Upper lobe of left lung (tissue), 6 donors: ENCODE measurements around the gene GLRA1. TPM values are rescaled to one million over a fixed set of nuclear protein-coding genes. Genes with fewer than 3 reads are reported as not detected.
"Not testable (repeated sequence)": the region's sequence is repeated elsewhere in the genome, so short reads cannot be mapped to it uniquely, and the experiment has no call there.

Experiments used
- ATAC-seq, 2 donors: fragments of 200-7000 bp; cut with Tn5 transposase; one replicate each; pipeline ENCODE4 v1.9.1; 2022; ENCODE audit warnings: mild to moderate bottlenecking in 2 of 2, moderate library complexity in 2 of 2; ENCODE audit not compliant: low FRiP score in 2 of 2
- DNase-seq, 2 donors: peaks; one replicate each; pipeline ENCODE4 v3.0.0-alpha.2; 2019 to 2020
- H3K27ac ChIP-seq, 4 donors: fragments of 200-600 bp; sonication (generic); one replicate each; pipeline ENCODE4 v1.5.1; 2016 to 2019
- H3K27me3 ChIP-seq, 4 donors: fragments of 200-600 bp; sonication (generic); one replicate each; pipeline ENCODE4 v1.5.1; 2017 to 2019
- H3K36me3 ChIP-seq, 4 donors: fragments of 200-600 bp; sonication (generic); one replicate each; pipeline ENCODE4 v1.5.1; 2016 to 2019
- H3K4me1 ChIP-seq, 4 donors: fragments of 200-600 bp; sonication (generic); one replicate each; pipeline ENCODE4 v1.5.1; 2018 to 2019
- H3K4me3 ChIP-seq, 4 donors: fragments of 200-600 bp; sonication (generic); one replicate each; pipeline ENCODE4 v1.5.1; 2017 to 2019; ENCODE audit warnings: mild to moderate bottlenecking in 2 of 4, moderate library complexity in 1 of 4
- H3K9me3 ChIP-seq, 4 donors: fragments of 200-600 bp; sonication (generic); one replicate each; pipeline ENCODE4 v1.5.1; 2018 to 2019
- EP300 ChIP-seq, 4 donors: sonication (generic); formaldehyde crosslinking; IDR thresholded peaks; one replicate each; pipeline ENCODE4 v1.5.1; 2017; ENCODE audit warnings: antibody characterized with exemption in 4 of 4, control low read depth in 2 of 4
- POLR2A ChIP-seq, 4 donors: fragments of 450-650 bp; IDR thresholded peaks; one replicate each; pipeline ENCODE4 v1.5.1; 2016 to 2017; ENCODE audit warnings: antibody characterized with exemption in 4 of 4, mild to moderate bottlenecking in 2 of 4
- POLR2AphosphoS5 ChIP-seq, 2 donors: sonication (generic); formaldehyde crosslinking; IDR thresholded peaks; one replicate each; pipeline ENCODE4 v1.5.1; 2017; ENCODE audit warnings: antibody characterized with exemption in 2 of 2
- WGBS, 2 donors: methylation state at CpG; one replicate each; pipeline ENCODE4 v1.1.5; 2017 to 2018; 5-methylcytosine and 5-hydroxymethylcytosine counted together
- total RNA-seq, 6 donors: library from RNA; depleted of rRNA in 4 of 6; stranded (reverse); fragments of >200 nt in 4 of 6; gene quantifications; one replicate each; pipeline versions ENCODE4 v1.1.0 to v1.2.1, GENCODE V29; 2016 to 2021
- TF ChIP-seq, protein P1 (sequence below), 6 experiments: fragments of 450-650 bp in 4 of 6; fragments of 200-600 bp in 2 of 6; sonication (generic) in 2 of 6; IDR thresholded peaks; one replicate each; pipeline ENCODE4 v1.5.1; 2016 to 2019; ENCODE audit warnings: antibody characterized with exemption in 6 of 6
- donor health status: DM: no; HTN: no; CAD: no; lungs with moderate emphysema.
- donor health status: DM: no; HTN: yes; CAD: no; lungs with severe emphysema.

GLRA1 gene
- total RNA-seq, 6 donors from 2014 or later = not detected

DNA sequence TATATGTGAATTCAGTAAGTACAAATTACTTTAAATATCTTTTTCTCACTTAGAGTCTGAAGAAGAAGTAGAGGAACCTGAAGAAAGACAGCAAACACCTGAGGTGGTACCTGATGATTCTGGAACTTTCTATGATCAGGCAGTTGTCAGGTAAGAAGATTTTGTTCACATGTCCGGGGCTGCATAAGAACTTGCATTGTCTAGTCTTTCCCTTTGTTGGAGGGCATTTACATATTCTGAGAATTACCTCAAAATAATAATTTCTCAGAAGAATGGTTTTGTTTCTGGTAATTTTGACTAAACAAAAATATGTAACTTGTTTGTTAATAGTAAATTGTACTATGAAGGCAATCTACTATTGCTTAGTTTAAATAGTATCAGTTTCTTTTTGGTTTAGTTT is 129.2 kb downstream of the GLRA1 start:
- H3K9me3 ChIP-seq = no peaks in the 10 kb centered on the region
- no peak overlapping the region for H3K4me3 ChIP-seq
- H3K4me1 ChIP-seq = no peaks in the 10 kb centered on the region
- no peak for ATAC-seq
- WGBS, 2 donors = 83 to 97% methylated on average over 1 of the region's 1 CpG
- DNase-seq = no peak
- no peak overlapping the region for H3K27ac ChIP-seq
- H3K27me3 ChIP-seq = no peaks in the 10 kb centered on the region
- TF ChIP-seq POLR2AphosphoS5 (IDR thresholded peaks at IDR 0.05) (no peak), EP300 (IDR thresholded peaks at IDR 0.05) (no peak), POLR2A (IDR thresholded peaks at IDR 0.05) (no peak)
- TF ChIP-seq, protein P1, sequence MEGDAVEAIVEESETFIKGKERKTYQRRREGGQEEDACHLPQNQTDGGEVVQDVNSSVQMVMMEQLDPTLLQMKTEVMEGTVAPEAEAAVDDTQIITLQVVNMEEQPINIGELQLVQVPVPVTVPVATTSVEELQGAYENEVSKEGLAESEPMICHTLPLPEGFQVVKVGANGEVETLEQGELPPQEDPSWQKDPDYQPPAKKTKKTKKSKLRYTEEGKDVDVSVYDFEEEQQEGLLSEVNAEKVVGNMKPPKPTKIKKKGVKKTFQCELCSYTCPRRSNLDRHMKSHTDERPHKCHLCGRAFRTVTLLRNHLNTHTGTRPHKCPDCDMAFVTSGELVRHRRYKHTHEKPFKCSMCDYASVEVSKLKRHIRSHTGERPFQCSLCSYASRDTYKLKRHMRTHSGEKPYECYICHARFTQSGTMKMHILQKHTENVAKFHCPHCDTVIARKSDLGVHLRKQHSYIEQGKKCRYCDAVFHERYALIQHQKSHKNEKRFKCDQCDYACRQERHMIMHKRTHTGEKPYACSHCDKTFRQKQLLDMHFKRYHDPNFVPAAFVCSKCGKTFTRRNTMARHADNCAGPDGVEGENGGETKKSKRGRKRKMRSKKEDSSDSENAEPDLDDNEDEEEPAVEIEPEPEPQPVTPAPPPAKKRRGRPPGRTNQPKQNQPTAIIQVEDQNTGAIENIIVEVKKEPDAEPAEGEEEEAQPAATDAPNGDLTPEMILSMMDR (IDR thresholded peaks at IDR 0.05) = no peak
- peaks cover 27 to 98% (median 72%) of the 10 kb centered on the region in 4 donors for H3K36me3 ChIP-seq

DNA sequence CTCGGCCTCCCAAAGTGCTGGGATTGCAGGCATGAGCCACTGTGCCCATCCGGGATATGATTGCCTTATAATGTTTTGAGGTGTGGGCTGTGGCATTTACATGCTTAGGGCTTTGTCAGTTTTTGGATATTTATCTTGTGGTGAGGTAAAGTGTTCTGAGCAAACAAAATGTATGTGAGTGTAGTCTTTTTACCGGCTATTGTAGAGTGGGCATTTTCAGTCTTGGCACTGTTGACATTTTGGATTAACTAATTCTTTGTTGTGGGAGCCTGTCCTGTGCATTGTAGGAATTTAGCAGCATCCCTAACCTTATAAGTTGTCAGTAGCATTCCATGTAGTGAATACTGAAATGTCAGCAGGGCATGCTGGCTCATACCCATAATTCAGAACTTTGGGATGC is 131.3 kb downstream of the GLRA1 start:
- Histone ChIP-seq H3K4me1 (no peaks in the 10 kb centered on the region), H3K27ac (no peak overlapping the region), H3K36me3 (peaks cover 19 to 95% (median 63%) of the 10 kb centered on the region in 4 donors), H3K27me3 (no peaks in the 10 kb centered on the region), H3K4me3 (no peak overlapping the region), H3K9me3 (no peaks in the 10 kb centered on the region)
- ATAC-seq = no peak
- TF ChIP-seq POLR2AphosphoS5 (IDR thresholded peaks at IDR 0.05) = no peak
- TF ChIP-seq POLR2A (IDR thresholded peaks at IDR 0.05) = no peak
- TF ChIP-seq EP300 (IDR thresholded peaks at IDR 0.05) = no peak
- TF ChIP-seq, protein P1 (IDR thresholded peaks at IDR 0.05) = no peak
- no peak for DNase-seq
- 78 to 85% methylated on average over 3 of the region's 3 CpGs for WGBS, 2 donors

DNA sequence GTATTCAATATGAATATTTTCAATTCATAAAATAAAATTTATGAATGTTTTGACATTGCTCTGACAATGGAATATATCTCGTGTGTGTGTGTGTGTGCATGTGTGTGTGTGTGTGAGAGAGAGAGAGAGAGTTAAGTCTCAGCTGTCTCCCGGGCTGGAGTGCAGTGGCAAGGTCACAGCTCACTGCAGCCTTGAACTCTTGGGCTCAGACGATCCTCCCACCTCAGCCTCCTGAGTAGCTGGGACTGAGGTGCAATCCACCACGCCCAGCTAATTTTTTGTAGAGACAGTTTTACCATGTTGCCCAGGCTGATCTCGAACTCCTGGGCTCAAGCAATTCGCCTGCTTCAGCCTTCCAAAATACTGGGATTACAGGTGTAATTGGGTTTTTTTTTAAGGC is 136.8 kb downstream of the GLRA1 start:
- no peaks in the 10 kb centered on the region for H3K9me3 ChIP-seq
- no peak for TF ChIP-seq POLR2A (IDR thresholded peaks at IDR 0.05)
- TF ChIP-seq POLR2AphosphoS5 (IDR thresholded peaks at IDR 0.05) = no peak
- TF ChIP-seq, protein P1 (IDR thresholded peaks at IDR 0.05) = no peak
- TF ChIP-seq EP300 (IDR thresholded peaks at IDR 0.05) = no peak
- ATAC-seq (no peak), DNase-seq (no peak)
- no peak overlapping the region for H3K4me3 ChIP-seq
- WGBS, 2 donors = 83 to 91% methylated on average over 6 of the region's 6 CpGs
- H3K27me3 ChIP-seq = no peaks in the 10 kb centered on the region
- peaks cover 15 to 25% (median 21%) of the 10 kb centered on the region in 4 donors for H3K4me1 ChIP-seq
- H3K27ac ChIP-seq = no peak overlapping the region
- H3K36me3 ChIP-seq = peaks cover 0 to 57% (median 19%) of the 10 kb centered on the region in 4 donors

DNA sequence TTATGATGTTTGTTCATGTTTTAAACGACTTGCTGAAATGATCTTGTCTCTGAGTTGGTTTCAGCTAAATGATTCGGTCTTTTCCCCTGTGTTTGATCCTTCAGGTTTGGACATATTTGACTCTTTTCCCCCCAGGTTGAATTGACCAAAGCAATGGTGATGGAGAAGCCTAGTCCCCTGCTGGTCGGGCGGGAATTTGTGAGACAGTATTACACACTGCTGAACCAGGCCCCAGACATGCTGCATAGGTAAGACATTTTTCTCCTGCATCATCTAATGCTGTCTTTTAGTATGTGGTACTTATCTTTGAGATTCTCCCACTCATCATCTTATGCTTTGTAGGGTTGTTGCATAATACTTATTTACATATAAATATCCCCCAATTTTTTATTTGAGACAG is 138.2 kb downstream of the GLRA1 start:
- ATAC-seq (no peak), DNase-seq (no peak)
- whole genome bisulfite sequencing, 2 donors = 74 to 87% methylated on average over 4 of the region's 4 CpGs
- H3K9me3 ChIP-seq = no peaks in the 10 kb centered on the region
- TF ChIP-seq POLR2A (IDR thresholded peaks at IDR 0.05) (no peak), EP300 (IDR thresholded peaks at IDR 0.05) (no peak), POLR2AphosphoS5 (IDR thresholded peaks at IDR 0.05) (no peak)
- TF ChIP-seq, protein P1 (IDR thresholded peaks at IDR 0.05) = no peak
- H3K4me3 ChIP-seq = no peak overlapping the region
- no peak overlapping the region for H3K27ac ChIP-seq
- H3K4me1 ChIP-seq = peaks cover 22 to 34% (median 24%) of the 10 kb centered on the region in 4 donors
- H3K27me3 ChIP-seq = no peaks in the 10 kb centered on the region
- H3K36me3 ChIP-seq = peaks cover 0 to 43% (median 13%) of the 10 kb centered on the region in 4 donors

DNA sequence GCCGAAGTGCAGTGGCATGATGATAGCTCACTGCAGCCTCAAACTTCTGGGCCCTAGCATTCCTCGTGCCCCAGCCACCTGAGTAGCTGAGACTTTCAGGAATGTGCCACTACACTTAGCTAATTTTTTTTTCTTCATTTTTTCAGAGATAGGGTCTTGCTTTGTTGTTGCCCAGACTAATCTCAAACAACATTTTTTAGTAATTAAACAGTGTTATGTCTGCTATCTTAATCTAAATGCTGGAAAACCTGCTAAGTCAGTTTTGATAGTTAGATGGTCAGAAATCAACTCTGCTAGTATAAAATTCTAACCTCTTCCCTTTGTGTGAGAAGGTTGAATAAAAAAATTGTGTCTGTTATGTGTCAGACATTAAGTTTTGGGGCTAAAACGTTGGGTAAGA is 140.5 kb downstream of the GLRA1 start:
- no peak for TF ChIP-seq EP300 (IDR thresholded peaks at IDR 0.05)
- no peak for TF ChIP-seq POLR2A (IDR thresholded peaks at IDR 0.05)
- TF ChIP-seq, protein P1 (IDR thresholded peaks at IDR 0.05) = no peak
- no peak for TF ChIP-seq POLR2AphosphoS5 (IDR thresholded peaks at IDR 0.05)
- peaks cover 0 to 22% (median 0%) of the 10 kb centered on the region in 4 donors for H3K36me3 ChIP-seq
- no peak overlapping the region for H3K27ac ChIP-seq
- no peak overlapping the region for H3K4me3 ChIP-seq
- H3K9me3 ChIP-seq = no peaks in the 10 kb centered on the region
- 60 to 63% methylated on average over 3 of the region's 3 CpGs for WGBS, 2 donors
- ATAC-seq (no peak), DNase-seq (no peak)
- peaks cover 35 to 50% (median 43%) of the 10 kb centered on the region in 4 donors for H3K4me1 ChIP-seq
- no peaks in the 10 kb centered on the region for H3K27me3 ChIP-seq

GRCh38 chr5:151783664-151784063 is 141.0 kb downstream of the GLRA1 start:
- H3K27ac ChIP-seq, H3K4me3 ChIP-seq, ATAC-seq, DNase-seq, H3K27me3 ChIP-seq, H3K9me3 ChIP-seq: not testable (repeated sequence)
- H3K4me1 ChIP-seq = peaks cover 35 to 50% (median 43%) of the 10 kb centered on the region in 4 donors
- WGBS, 2 donors = 95 to 97% methylated on average over 16 of the region's 16 CpGs
- peaks cover 0 to 20% (median 0%) of the 10 kb centered on the region in 4 donors for H3K36me3 ChIP-seq
